A673 (cell line): Measurements from ENCODE around the gene PCDH19.

Experiments used
- CTCF ChIP-seq: fragments of 300-800, 200-600 bp; sonication (generic); conservative IDR thresholded peaks from 2 replicates; pipeline ENCODE4 v1.5.1; 2017; ENCODE audit warnings: low read depth, mild to moderate bottlenecking, antibody characterized with exemption, low read length, moderate library complexity, mixed read lengths
- EZH2 ChIP-seq: fragments of 200-600 bp; sonication (generic); IDR thresholded peaks from 2 replicates; pipeline ENCODE4 v1.6.1; 2017; ENCODE audit warnings: borderline replicate concordance, low read depth, mild to moderate bottlenecking, mixed read lengths, antibody characterized with exemption, low read length; ENCODE audit not compliant: poor library complexity, severe bottlenecking

- TF ChIP-seq CTCF: no peak
- TF ChIP-seq EZH2: no peak
Measured at GRCh38 chrX:100373673-100374072, 36.4 kb downstream of the PCDH19 start.
